Upper lobe of right lung (tissue), 1 donor: ENCODE measurements around the gene DEFB129. TPM values are rescaled to one million over a fixed set of nuclear protein-coding genes. Genes with fewer than 3 reads are reported as not detected.

Experiments
- ATAC-seq: fragments of 200-7000 bp; cut with Tn5 transposase; one replicate; pipeline ENCODE4 v1.9.1; 2020; ENCODE audit warnings: mild to moderate bottlenecking, moderate library complexity
- DNase-seq: peaks from one replicate; pipeline ENCODE4 v3.0.0-alpha.2; 2020
- H3K27ac ChIP-seq: fragments of 200-600 bp; one replicate; pipeline ENCODE4 v1.8.0; 2022
- H3K27me3 ChIP-seq: fragments of 200-600 bp; one replicate; pipeline ENCODE4 v1.8.0; 2022; ENCODE audit warnings: mild to moderate bottlenecking
- H3K36me3 ChIP-seq: fragments of 200-600 bp; one replicate; pipeline ENCODE4 v1.8.0; 2022
- H3K4me1 ChIP-seq: fragments of 200-600 bp; one replicate; pipeline ENCODE4 v1.8.0; 2022
- H3K4me3 ChIP-seq: fragments of 200-600 bp; one replicate; pipeline ENCODE4 v1.8.0; 2022; ENCODE audit warnings: mild to moderate bottlenecking
- H3K9me3 ChIP-seq: fragments of 200-600 bp; one replicate; pipeline ENCODE4 v1.8.0; 2022
- intact Hi-C: fragments of 100-400 bp; cut with DNase I; formaldehyde crosslinking; loops from one replicate; pipeline ENCODE4 v1.11.0; 2022
- total RNA-seq: library from RNA; stranded (reverse); fragmentation: NEBNext Ultra II Directional; extraction: Animal tissue kit (Norgen Biotek cat#: 25700); gene quantifications from one replicate; pipeline ENCODE4 v1.2.1, GENCODE V29; 2021
- TF ChIP-seq, protein P1 (sequence below): fragments of 200-600 bp; IDR thresholded peaks from one replicate; pipeline ENCODE4 v1.8.0; 2022; ENCODE audit warnings: antibody characterized with exemption
- donor health status: DM: no; HTN: yes; CAD: no; lungs with severe emphysema.

DEFB129 gene
- total RNA-seq, 1 donor from 2014 or later: not detected

DNA sequence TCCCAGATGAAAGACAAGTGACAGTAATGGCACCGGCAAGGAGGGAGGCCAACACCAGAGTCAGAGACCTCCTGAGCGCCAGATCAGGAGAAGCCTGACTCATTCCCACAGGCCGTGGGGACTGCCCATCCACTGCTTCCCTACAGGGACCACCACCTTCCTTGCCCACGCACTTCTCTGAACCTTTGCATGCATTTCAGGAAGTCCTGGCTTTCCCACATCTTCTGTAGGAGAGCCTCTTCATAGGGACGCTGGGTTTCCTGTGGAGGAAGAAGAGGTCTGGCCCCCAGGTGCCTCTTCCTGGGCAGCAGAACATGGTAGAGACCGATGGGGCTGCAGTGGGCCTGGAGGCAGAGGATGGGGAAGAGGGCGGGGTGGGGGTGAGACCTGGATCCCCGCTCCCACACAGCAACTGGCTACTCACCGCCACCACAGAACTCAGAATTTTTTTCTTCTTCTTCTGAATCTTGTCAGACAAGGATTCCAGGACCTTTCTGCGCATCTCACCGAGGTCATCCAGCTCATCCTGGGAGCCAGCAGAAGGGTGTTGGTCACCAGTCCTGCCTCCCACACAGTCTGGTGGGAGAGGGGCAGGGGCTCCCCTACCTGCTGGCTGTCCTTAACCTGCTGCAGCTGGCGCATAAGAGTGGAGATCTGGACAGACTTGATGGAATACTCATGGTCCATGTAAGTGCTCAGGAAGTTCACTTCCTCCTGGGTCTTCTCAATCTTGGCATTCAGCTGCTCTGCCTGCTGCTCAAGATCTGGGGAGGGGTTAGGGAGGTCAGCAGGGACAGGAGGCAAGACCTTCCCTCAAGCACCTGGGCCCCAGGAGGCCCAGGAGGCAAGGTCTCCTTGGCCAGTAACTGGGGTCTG is 49.8 kb downstream of the DEFB129 start:
- Histone ChIP-seq H3K4me3 (no peak overlapping the region), H3K4me1 (no peaks in the 10 kb centered on the region), H3K27me3 (no peaks in the 10 kb centered on the region), H3K27ac (no peak overlapping the region), H3K36me3 (peaks cover 19% of the 10 kb centered on the region), H3K9me3 (no peaks in the 10 kb centered on the region)
- intact Hi-C loops: no loop called here
- TF ChIP-seq, protein P1, sequence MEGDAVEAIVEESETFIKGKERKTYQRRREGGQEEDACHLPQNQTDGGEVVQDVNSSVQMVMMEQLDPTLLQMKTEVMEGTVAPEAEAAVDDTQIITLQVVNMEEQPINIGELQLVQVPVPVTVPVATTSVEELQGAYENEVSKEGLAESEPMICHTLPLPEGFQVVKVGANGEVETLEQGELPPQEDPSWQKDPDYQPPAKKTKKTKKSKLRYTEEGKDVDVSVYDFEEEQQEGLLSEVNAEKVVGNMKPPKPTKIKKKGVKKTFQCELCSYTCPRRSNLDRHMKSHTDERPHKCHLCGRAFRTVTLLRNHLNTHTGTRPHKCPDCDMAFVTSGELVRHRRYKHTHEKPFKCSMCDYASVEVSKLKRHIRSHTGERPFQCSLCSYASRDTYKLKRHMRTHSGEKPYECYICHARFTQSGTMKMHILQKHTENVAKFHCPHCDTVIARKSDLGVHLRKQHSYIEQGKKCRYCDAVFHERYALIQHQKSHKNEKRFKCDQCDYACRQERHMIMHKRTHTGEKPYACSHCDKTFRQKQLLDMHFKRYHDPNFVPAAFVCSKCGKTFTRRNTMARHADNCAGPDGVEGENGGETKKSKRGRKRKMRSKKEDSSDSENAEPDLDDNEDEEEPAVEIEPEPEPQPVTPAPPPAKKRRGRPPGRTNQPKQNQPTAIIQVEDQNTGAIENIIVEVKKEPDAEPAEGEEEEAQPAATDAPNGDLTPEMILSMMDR: no peak
- DNase-seq: no peak
- ATAC-seq: no peak

DNA sequence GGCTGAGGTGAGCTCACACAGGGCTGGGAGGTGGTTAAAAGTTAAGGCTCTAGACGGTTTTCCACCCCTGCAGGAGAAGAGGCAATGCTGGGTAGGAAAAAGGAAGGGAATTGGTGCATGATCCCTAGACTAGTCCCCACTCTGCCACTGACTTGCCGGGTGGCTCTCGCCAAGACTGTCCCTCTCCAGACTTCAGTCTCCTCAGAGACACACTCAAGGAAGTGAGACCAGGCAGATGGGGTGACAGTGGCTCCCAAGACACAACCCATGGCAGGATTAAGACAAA is 50.4 kb downstream of the DEFB129 start:
- Histone ChIP-seq H3K4me3 (no peak overlapping the region), H3K9me3 (no peaks in the 10 kb centered on the region), H3K27me3 (no peaks in the 10 kb centered on the region), H3K4me1 (no peaks in the 10 kb centered on the region), H3K27ac (no peak overlapping the region), H3K36me3 (peaks cover 19% of the 10 kb centered on the region)
- DNase-seq (no peak), ATAC-seq (no peak)
- TF ChIP-seq, protein P1: no peak
- intact Hi-C loops: no loop called here

DNA sequence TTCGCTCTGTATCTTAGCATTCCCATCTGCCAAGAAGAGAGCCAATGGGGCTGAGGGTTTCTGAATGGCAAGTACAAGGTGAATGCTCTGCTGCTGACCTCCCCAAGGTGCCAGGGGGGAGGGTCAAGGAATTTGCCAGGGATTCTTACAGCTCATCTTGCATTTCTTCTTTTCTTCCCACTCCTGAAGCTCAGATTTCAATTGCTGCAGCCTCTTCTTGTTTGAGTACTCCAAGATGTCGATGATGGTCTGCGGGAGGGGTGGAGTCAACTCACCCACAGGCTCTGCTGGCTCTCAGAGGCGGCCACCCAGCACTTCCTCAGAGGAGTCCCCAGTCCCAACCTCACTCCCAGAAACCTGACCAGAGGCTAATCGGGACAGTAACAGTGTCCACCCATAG is 51.1 kb downstream of the DEFB129 start:
- ATAC-seq (no peak), DNase-seq (no peak)
- no peak overlapping the region for H3K4me3 ChIP-seq
- intact Hi-C loops: no loop called here
- H3K9me3 ChIP-seq: no peaks in the 10 kb centered on the region
- H3K4me1 ChIP-seq: no peaks in the 10 kb centered on the region
- no peaks in the 10 kb centered on the region for H3K27me3 ChIP-seq
- peaks cover 19% of the 10 kb centered on the region for H3K36me3 ChIP-seq
- TF ChIP-seq, protein P1: no peak
- H3K27ac ChIP-seq: no peak overlapping the region

DNA sequence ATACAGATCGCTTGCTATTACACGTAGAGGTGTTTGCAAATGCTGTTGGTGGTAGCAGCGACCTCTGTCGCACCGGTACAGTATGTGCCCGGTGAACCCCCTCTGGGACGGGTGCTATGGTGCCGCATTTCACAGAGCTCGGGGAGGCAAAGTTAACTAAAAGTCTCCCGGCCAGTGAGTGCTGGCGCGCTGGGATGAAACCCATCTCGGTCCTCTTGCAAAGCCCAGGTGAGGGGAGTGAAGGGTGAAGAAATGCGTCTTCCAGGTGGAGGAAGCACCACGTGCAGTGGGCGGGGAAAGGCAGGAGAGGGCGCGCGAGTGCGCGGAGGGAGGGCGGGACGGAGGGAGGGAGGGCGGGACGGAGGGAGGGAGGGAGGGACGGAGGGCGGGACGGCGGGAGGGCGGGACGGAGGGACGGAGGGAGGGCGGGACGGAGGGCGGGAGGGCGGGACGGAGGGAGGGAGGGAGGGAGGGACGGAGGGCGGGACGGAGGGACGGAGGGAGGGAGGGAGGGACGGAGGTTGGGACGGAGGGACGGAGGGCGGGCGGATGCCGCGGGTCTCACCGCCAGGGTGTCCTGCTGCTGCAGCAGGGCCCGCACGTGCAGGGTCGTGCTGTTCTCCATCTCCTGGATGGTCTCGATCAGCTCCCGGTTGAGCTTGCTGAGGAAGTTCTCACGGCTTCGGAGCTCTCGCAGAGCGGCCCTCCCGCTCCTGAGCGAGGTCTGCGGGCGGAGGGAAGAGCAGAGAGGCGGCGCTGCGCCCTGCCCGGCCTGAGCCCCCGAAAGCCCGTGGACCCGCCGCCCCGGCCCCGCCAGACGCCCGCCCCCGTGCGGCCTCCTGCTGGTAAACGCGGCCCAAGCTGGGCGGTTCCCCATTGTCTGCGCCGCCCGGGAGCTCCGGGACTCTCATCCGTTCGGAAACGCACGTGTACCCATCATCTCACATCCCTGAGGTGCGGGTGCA is 51.8 kb downstream of the DEFB129 start:
- TF ChIP-seq, protein P1: peak; percentile 13

More for the DNA sequence above, 51.8 kb downstream of the DEFB129 start:
- Histone ChIP-seq H3K4me1 (no peaks in the 10 kb centered on the region), H3K36me3 (peaks cover 19% of the 10 kb centered on the region), H3K9me3 (no peaks in the 10 kb centered on the region), H3K4me3 (peak overlapping the region; percentile 25), H3K27ac (no peak overlapping the region), H3K27me3 (no peaks in the 10 kb centered on the region)
- DNase-seq: no peak
- intact Hi-C loops: no loop called here
- ATAC-seq: peak; percentile 44

Other genes starting within 250 kb of the DEFB129 start
- not detected for gene DEFB125, start 139.6 kb upstream of the DEFB129 start, total RNA-seq
- not detected for gene DEFB126, start 84.7 kb upstream of the DEFB129 start, total RNA-seq
- not detected for gene DEFB127, start 69.8 kb upstream of the DEFB129 start, total RNA-seq
- not detected for gene DEFB128, start 37.5 kb upstream of the DEFB129 start, total RNA-seq
- not detected for gene DEFB132, start 30.5 kb downstream of the DEFB129 start, total RNA-seq
- gene C20orf96, start 63.5 kb downstream of the DEFB129 start, total RNA-seq: 8.8 TPM
- gene ZCCHC3, start 70.3 kb downstream of the DEFB129 start, total RNA-seq: 15.7 TPM
- 8.4 TPM for gene SOX12, start 98.3 kb downstream of the DEFB129 start, total RNA-seq
- 19.9 TPM for gene NRSN2, start 119.9 kb downstream of the DEFB129 start, total RNA-seq
- 16.8 TPM for gene TRIB3, start 153.5 kb downstream of the DEFB129 start, total RNA-seq
- gene RBCK1, start 181.0 kb downstream of the DEFB129 start, total RNA-seq: 101 TPM
- 38.4 TPM for gene TBC1D20, start 235.3 kb downstream of the DEFB129 start, total RNA-seq